ENCODE measurements around the gene GSTM2. TPM values are rescaled to one million over a fixed set of nuclear protein-coding genes. Genes with fewer than 3 reads are reported as not detected.

Gene GSTM2
- total RNA-seq, 1 donor from 2014 or later = 32.9 TPM

DNA sequence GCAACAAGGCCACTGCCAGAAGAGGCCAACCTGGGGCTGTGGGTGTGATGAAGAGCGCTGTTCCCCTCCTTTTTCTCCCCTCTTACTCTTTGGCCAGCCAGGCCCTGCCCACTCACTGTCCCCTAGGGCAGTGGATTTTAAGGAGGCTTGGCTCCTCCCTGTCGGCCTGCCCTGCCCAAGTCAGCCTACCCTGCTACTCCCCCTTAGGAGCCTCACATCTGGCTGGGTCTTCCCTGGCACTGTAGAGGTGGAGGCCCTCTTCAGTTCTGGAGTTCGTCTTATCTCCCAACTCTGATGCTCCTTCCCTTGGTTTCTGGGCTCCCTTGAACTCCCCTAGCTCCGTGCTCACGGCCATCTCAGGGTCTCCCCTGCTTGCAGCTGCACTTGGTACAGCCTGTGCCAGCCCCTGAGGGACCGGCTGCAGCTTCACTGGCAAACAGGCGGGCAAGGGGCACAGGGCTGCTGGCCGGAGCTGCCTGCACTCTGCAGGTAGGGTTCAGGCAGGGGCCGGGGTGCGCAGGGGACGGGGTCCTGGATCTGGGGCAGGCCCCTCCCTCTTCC lies 44.2 kb upstream of the GSTM2 start:
- Histone ChIP-seq H3K4me1 (ENCODE audit: control insufficient read depth in 3 of 3, insufficient read depth in 3 of 3, low read length in 3 of 3) (peaks cover 31 to 43% (median 35%) of the 10 kb centered on the region in 3 donors), H3K9me3 (ENCODE audit: control insufficient read depth in 3 of 3, low read length in 3 of 3) (no peaks in the 10 kb centered on the region), H3K36me3 (ENCODE audit: control insufficient read depth in 3 of 3, insufficient read depth in 3 of 3, low read length in 3 of 3) (peaks cover 10 to 13% (median 11%) of the 10 kb centered on the region in 3 donors), H3K27me3 (ENCODE audit: control insufficient read depth in 3 of 3, insufficient read depth in 3 of 3, low read length in 3 of 3) (no peaks in the 10 kb centered on the region), H3K4me3 (ENCODE audit: low read length in 3 of 3) (no peak overlapping the region), H3K27ac (ENCODE audit: low read depth, low read length) (no peak overlapping the region), H3K9ac (ENCODE audit: low read depth in 1 of 3, low read length in 3 of 3) (peak overlapping the region in 1 of 3 donors; percentile 16)

DNA sequence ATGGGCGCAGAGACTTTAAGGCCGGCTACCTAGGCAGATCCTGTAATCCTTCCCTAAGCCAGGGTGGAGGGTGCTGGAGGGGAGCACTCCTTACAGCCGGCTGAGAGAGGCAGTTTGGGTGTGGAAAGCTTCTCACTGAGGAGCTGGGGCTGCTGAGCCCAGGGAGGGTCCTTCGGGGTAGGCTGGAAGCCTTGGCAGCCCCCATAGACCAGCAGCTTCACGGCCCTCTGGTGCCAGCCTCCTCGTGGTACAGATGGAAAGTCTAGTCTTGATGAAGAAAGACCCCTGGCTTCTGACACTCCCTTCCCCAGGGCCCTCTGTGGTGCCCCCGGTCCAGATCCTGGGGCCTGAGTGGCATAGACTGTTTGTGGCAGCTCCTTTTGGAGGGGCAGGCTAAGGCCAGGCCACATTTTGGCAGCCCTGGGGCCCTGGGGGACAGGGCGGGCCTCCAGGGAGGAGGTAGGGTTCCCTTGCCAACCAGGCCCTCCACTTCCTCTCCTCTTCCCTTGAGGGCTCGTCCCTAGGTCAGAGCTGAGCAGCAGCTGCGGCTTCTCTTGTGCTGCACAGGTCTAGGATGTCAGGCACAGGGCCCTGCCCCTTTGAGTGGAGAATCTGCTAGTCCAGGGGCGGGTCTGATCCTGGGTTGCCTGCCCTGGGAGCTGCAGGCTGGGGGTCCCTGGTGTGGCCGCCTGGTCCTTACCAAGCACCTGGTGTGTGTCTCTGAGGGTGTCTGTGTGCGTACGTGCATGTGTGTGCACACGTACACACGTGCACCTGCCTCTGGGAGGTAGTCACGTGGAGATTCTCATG lies 43.5 kb upstream of the GSTM2 start:
- Histone ChIP-seq H3K4me1 (ENCODE audit: control insufficient read depth in 3 of 3, insufficient read depth in 3 of 3, low read length in 3 of 3) (peaks cover 24 to 38% (median 28%) of the 10 kb centered on the region in 3 donors), H3K27me3 (ENCODE audit: control insufficient read depth in 3 of 3, insufficient read depth in 3 of 3, low read length in 3 of 3) (no peaks in the 10 kb centered on the region), H3K27ac (ENCODE audit: low read depth, low read length) (no peak overlapping the region), H3K9ac (ENCODE audit: low read depth in 1 of 3, low read length in 3 of 3) (no peak overlapping the region), H3K36me3 (ENCODE audit: control insufficient read depth in 3 of 3, insufficient read depth in 3 of 3, low read length in 3 of 3) (peaks cover 13 to 18% (median 17%) of the 10 kb centered on the region in 3 donors), H3K9me3 (ENCODE audit: control insufficient read depth in 3 of 3, low read length in 3 of 3) (no peaks in the 10 kb centered on the region), H3K4me3 (ENCODE audit: low read length in 3 of 3) (no peak overlapping the region)

DNA sequence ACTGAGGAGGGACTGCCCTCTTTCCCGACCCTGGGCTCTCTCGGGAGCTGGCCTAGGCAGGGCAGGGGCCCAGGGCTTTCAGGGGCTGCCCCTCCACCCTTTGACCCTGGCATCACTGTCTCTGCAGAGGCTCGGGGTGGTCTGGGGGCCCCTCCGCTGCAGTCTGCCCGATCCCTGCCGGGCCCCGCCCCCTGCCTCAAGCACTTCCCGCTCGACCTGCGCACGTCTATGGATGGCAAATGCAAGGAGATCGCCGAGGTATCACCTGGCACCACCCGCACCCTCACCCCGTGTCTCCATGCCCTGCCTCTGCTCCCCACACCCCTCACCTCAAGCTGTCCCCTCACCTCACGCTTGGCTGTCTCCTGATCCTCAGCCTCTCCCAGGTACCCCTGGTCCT lies 42.7 kb upstream of the GSTM2 start:
- H3K36me3 ChIP-seq (ENCODE audit: control insufficient read depth in 3 of 3, insufficient read depth in 3 of 3, low read length in 3 of 3) = peaks cover 16 to 21% (median 18%) of the 10 kb centered on the region in 3 donors
- H3K4me3 ChIP-seq (ENCODE audit: low read length in 3 of 3) = no peak overlapping the region
- H3K4me1 ChIP-seq (ENCODE audit: control insufficient read depth in 3 of 3, insufficient read depth in 3 of 3, low read length in 3 of 3) = peaks cover 18 to 30% (median 23%) of the 10 kb centered on the region in 3 donors
- H3K9me3 ChIP-seq (ENCODE audit: control insufficient read depth in 3 of 3, low read length in 3 of 3) = no peaks in the 10 kb centered on the region
- no peaks in the 10 kb centered on the region for H3K27me3 ChIP-seq (ENCODE audit: control insufficient read depth in 3 of 3, insufficient read depth in 3 of 3, low read length in 3 of 3)
- no peak overlapping the region for H3K27ac ChIP-seq (ENCODE audit: low read depth, low read length)
- no peak overlapping the region for H3K9ac ChIP-seq (ENCODE audit: low read depth in 1 of 3, low read length in 3 of 3)

- Histone ChIP-seq H3K9ac (ENCODE audit: low read depth in 1 of 3, low read length in 3 of 3) (no peak overlapping the region), H3K36me3 (ENCODE audit: control insufficient read depth in 3 of 3, insufficient read depth in 3 of 3, low read length in 3 of 3) (peaks cover 16 to 24% (median 21%) of the 10 kb centered on the region in 3 donors), H3K4me3 (ENCODE audit: low read length in 3 of 3) (no peak overlapping the region), H3K27ac (ENCODE audit: low read depth, low read length) (no peak overlapping the region), H3K9me3 (ENCODE audit: control insufficient read depth in 3 of 3, low read length in 3 of 3) (no peaks in the 10 kb centered on the region), H3K27me3 (ENCODE audit: control insufficient read depth in 3 of 3, insufficient read depth in 3 of 3, low read length in 3 of 3) (no peaks in the 10 kb centered on the region), H3K4me1 (ENCODE audit: control insufficient read depth in 3 of 3, insufficient read depth in 3 of 3, low read length in 3 of 3) (peaks cover 13 to 26% (median 19%) of the 10 kb centered on the region in 3 donors)
These were observed 42.0 kb upstream of the GSTM2 start for GRCh38 chr1:109625601-109626560.

DNA sequence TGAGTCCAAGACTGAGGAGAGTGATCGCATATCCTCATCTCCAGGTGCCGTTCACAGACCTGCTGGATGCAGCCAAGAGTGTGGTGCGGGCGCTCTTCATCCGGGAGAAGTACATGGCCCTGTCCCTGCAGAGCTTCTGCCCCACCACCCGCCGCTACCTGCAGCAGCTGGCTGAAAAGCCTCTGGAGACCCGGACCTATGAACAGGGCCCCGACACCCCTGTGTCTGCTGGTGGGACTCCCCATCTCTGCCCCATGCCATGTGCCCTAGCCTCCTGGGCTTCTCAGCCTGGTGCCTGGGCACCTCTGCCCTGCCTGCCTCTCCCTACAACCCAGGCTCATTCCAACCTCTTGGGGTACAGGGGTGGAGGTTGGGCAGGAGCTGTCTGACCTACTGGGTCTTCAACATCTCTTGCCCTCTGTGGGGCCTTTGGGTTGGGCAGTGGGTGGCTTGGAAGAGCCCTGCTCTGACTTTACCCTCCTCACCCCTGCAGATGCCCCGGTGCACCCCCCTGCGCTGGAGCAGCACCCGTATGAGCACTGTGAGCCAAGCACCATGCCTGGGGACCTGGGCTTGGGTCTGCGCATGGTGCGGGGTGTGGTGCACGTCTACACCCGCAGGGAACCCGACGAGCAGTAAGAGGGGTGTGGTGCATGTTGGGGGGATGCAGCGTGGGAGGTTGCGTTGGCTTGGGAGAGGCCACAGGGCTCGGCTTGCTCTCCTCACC lies 41.0 kb upstream of the GSTM2 start:
- H3K36me3 ChIP-seq (ENCODE audit: control insufficient read depth in 3 of 3, insufficient read depth in 3 of 3, low read length in 3 of 3) = peaks cover 16 to 31% (median 24%) of the 10 kb centered on the region in 3 donors
- no peaks in the 10 kb centered on the region for H3K9me3 ChIP-seq (ENCODE audit: control insufficient read depth in 3 of 3, low read length in 3 of 3)

GRCh38 chr1:109627692-109628399 lies 40.0 kb upstream of the GSTM2 start:
- Histone ChIP-seq H3K4me1 (ENCODE audit: control insufficient read depth in 3 of 3, insufficient read depth in 3 of 3, low read length in 3 of 3) (peaks cover 9 to 12% (median 11%) of the 10 kb centered on the region in 3 donors), H3K9me3 (ENCODE audit: control insufficient read depth in 3 of 3, low read length in 3 of 3) (no peaks in the 10 kb centered on the region), H3K27ac (ENCODE audit: low read depth, low read length) (no peak overlapping the region), H3K27me3 (ENCODE audit: control insufficient read depth in 3 of 3, insufficient read depth in 3 of 3, low read length in 3 of 3) (no peaks in the 10 kb centered on the region), H3K36me3 (ENCODE audit: control insufficient read depth in 3 of 3, insufficient read depth in 3 of 3, low read length in 3 of 3) (peaks cover 16 to 31% (median 24%) of the 10 kb centered on the region in 3 donors), H3K4me3 (ENCODE audit: low read length in 3 of 3) (no peak overlapping the region), H3K9ac (ENCODE audit: low read depth in 1 of 3, low read length in 3 of 3) (no peak overlapping the region)

More for the DNA sequence above, 41.0 kb upstream of the GSTM2 start:
- no peak overlapping the region for H3K9ac ChIP-seq (ENCODE audit: low read depth in 1 of 3, low read length in 3 of 3)
- H3K4me3 ChIP-seq (ENCODE audit: low read length in 3 of 3) = no peak overlapping the region
- peaks cover 8 to 21% (median 15%) of the 10 kb centered on the region in 3 donors for H3K4me1 ChIP-seq (ENCODE audit: control insufficient read depth in 3 of 3, insufficient read depth in 3 of 3, low read length in 3 of 3)
- H3K27ac ChIP-seq (ENCODE audit: low read depth, low read length) = no peak overlapping the region
- H3K27me3 ChIP-seq (ENCODE audit: control insufficient read depth in 3 of 3, insufficient read depth in 3 of 3, low read length in 3 of 3) = no peaks in the 10 kb centered on the region

- Histone ChIP-seq H3K4me3 (ENCODE audit: low read length in 3 of 3) (no peak overlapping the region), H3K36me3 (ENCODE audit: control insufficient read depth in 3 of 3, insufficient read depth in 3 of 3, low read length in 3 of 3) (peaks cover 16 to 31% (median 24%) of the 10 kb centered on the region in 3 donors), H3K27me3 (ENCODE audit: control insufficient read depth in 3 of 3, insufficient read depth in 3 of 3, low read length in 3 of 3) (no peaks in the 10 kb centered on the region), H3K9ac (ENCODE audit: low read depth in 1 of 3, low read length in 3 of 3) (no peak overlapping the region), H3K4me1 (ENCODE audit: control insufficient read depth in 3 of 3, insufficient read depth in 3 of 3, low read length in 3 of 3) (peaks cover 6 to 9% (median 7%) of the 10 kb centered on the region in 3 donors), H3K9me3 (ENCODE audit: control insufficient read depth in 3 of 3, low read length in 3 of 3) (no peaks in the 10 kb centered on the region), H3K27ac (ENCODE audit: low read depth, low read length) (no peak overlapping the region)
These were observed 39.1 kb upstream of the GSTM2 start for GRCh38 chr1:109628540-109629321.

DNA sequence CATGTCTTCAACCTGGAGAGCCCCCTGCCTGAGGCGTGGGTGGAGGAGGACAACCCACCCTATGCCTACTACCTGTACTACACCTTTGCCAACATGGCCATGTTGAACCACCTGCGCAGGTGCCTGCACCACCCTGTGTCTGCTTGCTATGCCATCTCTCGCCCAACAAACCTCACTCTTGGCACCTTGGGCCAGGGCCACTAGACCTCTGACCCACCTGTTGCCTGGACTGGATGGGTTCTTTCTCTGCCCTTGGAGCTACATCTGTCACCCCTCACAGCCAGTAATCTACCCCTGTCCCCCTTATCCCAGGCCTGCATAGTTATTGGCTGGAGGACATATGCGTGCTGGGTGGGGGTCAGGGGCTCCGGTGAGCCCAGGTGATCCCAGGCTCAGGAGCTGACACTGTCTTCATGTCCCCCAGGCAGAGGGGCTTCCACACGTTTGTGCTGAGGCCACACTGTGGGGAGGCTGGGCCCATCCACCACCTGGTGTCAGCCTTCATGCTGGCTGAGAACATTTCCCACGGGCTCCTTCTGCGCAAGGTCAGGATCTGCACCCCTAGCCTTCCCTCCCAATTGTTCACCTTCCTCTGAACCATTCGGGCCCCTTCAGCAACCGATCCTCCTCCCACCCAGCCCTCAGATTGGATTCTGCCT lies 38.4 kb upstream of the GSTM2 start:
- Histone ChIP-seq H3K4me3 (ENCODE audit: low read length in 3 of 3) (no peak overlapping the region), H3K36me3 (ENCODE audit: control insufficient read depth in 3 of 3, insufficient read depth in 3 of 3, low read length in 3 of 3) (peaks cover 16 to 31% (median 24%) of the 10 kb centered on the region in 3 donors), H3K27ac (ENCODE audit: low read depth, low read length) (no peak overlapping the region)

More for the DNA sequence above, 38.4 kb upstream of the GSTM2 start:
- Histone ChIP-seq H3K9ac (ENCODE audit: low read depth in 1 of 3, low read length in 3 of 3) (no peak overlapping the region), H3K27me3 (ENCODE audit: control insufficient read depth in 3 of 3, insufficient read depth in 3 of 3, low read length in 3 of 3) (no peaks in the 10 kb centered on the region), H3K9me3 (ENCODE audit: control insufficient read depth in 3 of 3, low read length in 3 of 3) (no peaks in the 10 kb centered on the region), H3K4me1 (ENCODE audit: control insufficient read depth in 3 of 3, insufficient read depth in 3 of 3, low read length in 3 of 3) (peaks cover 0 to 4% (median 3%) of the 10 kb centered on the region in 3 donors)

All from skeletal muscle tissue (tissue), 4 donors.